ENCODE results near the gene MMP10.

The MMP10 gene

GRCh38 chr11:102724904-102725500 lies 55.4 kb downstream of the MMP10 start, which contains the start of gene MMP8:
Gene MMP8 (minus strand): TSS chr11:102724954. CDS start chr11:102724855, 99 bp downstream.
- DNase-seq (ENCODE audit: low spot score): no peak

GRCh38 chr11:102722821-102723220 lies 57.6 kb downstream of the MMP10 start:
- no peak for DNase-seq (ENCODE audit: low spot score)
